GM19043 (cell line): ENCODE measurements around the gene SCD5.

Source experiments
- ATAC-seq: cut with Tn5 transposase; IDR thresholded peaks from one replicate; pipeline ENCODE4 v1.9.1; 2021; ENCODE audit warnings: low read depth; ENCODE audit not compliant: unreplicated experiment

The SCD5 gene

GRCh38 chr4:82797405-82798111, 1.0 kb downstream of the SCD5 start:
- ATAC-seq: no peak

GRCh38 chr4:82797040-82797404, 1.6 kb downstream of the SCD5 start:
- no peak for ATAC-seq

GRCh38 chr4:82792912-82793649, 5.5 kb downstream of the SCD5 start:
- ATAC-seq: no peak

GRCh38 chr4:82791179-82791578, 7.4 kb downstream of the SCD5 start:
- no peak for ATAC-seq

- no peak for ATAC-seq
Measured at GRCh38 chr4:82790060-82790660, 8.4 kb downstream of the SCD5 start.

GRCh38 chr4:82789025-82789776, 9.4 kb downstream of the SCD5 start:
- ATAC-seq: no peak

GRCh38 chr4:82787342-82787741, 11.3 kb downstream of the SCD5 start:
- ATAC-seq: no peak

- no peak for ATAC-seq
Measured at GRCh38 chr4:82786828-82787227, 11.8 kb downstream of the SCD5 start.

GRCh38 chr4:82785611-82786400, 12.8 kb downstream of the SCD5 start:
- no peak for ATAC-seq

- ATAC-seq: no peak
Measured at GRCh38 chr4:82784681-82785610, 13.7 kb downstream of the SCD5 start.

- ATAC-seq: no peak
Measured at GRCh38 chr4:82782626-82783345, 15.8 kb downstream of the SCD5 start.

- ATAC-seq: peak; percentile 77
Measured at GRCh38 chr4:82780752-82781231, 17.8 kb downstream of the SCD5 start.

- no peak for ATAC-seq
Measured at GRCh38 chr4:82780170-82780751, 18.3 kb downstream of the SCD5 start.

- no peak for ATAC-seq
Measured at GRCh38 chr4:82779032-82779431, 19.6 kb downstream of the SCD5 start.

- ATAC-seq: no peak
Measured at GRCh38 chr4:82777857-82778525, 20.6 kb downstream of the SCD5 start.

GRCh38 chr4:82776925-82777542, 21.6 kb downstream of the SCD5 start:
- no peak for ATAC-seq

GRCh38 chr4:82775243-82775642, 23.4 kb downstream of the SCD5 start:
- ATAC-seq: no peak
